HEK293 (cell line): ENCODE measurements around the gene RASSF1.

Source experiments
- CTCF ChIA-PET: fragments of 350-600 bp; formaldehyde crosslinking; extraction: SDS; loops from one replicate; lab custom pipeline; 2021; ENCODE audit warnings: antibody characterized with exemption; lab: Yijun Ruan, JAX
- POLR2A ChIA-PET: fragments of 300-600 bp; formaldehyde crosslinking; extraction: SDS; loops from one replicate; lab custom pipeline; 2020; ENCODE audit warnings: antibody characterized with exemption, inconsistent platforms; lab: Yijun Ruan, JAX
- H3K27ac ChIP-seq: fragments of 200-500 bp; sonication (Bioruptor generic); 2 replicates; pipeline ENCODE4 v1.5.1; 2014; ENCODE audit warnings: low read depth, low read length, control low read depth, inconsistent platforms; ENCODE audit errors: extremely low read depth
- H3K36me3 ChIP-seq, 2 experiments: fragments of 200-500 bp in 1 of 2; sonication (Bioruptor generic) in 1 of 2; 1 replicate in 1 of 2; 2 replicates in 1 of 2; pipeline ENCODE4 v1.5.1; 2014 to 2017; ENCODE audit warnings: inconsistent platforms in 2 of 2, low read length in 2 of 2; ENCODE audit not compliant: control insufficient read depth in 2 of 2, insufficient read depth in 1 of 2
- H3K4me1 ChIP-seq: fragments of 200-500 bp; sonication (Bioruptor generic); 2 replicates; pipeline ENCODE4 v1.5.1; 2014; ENCODE audit warnings: mild to moderate bottlenecking, low read length, inconsistent platforms; ENCODE audit not compliant: control insufficient read depth, insufficient read depth
- H3K4me3 ChIP-seq: 2 replicates; pipeline ENCODE4 v1.5.1; 2011; ENCODE audit warnings: low read depth, mild to moderate bottlenecking, control low read depth, low read length, moderate library complexity
- H3K9me3 ChIP-seq: fragments of 200-500 bp; sonication (Bioruptor generic); 2 replicates; pipeline ENCODE4 v1.5.1; 2014; ENCODE audit warnings: low read depth, low read length, inconsistent platforms; ENCODE audit not compliant: control insufficient read depth, insufficient read depth
- BCL11B ChIP-seq: fragments of 450-650 bp; formaldehyde crosslinking; IDR thresholded peaks from 2 replicates; pipeline ENCODE4 v1.5.1; 2016; ENCODE audit warnings: low read depth, missing biosample characterization, missing genetic modification characterization
- FEZF1 ChIP-seq: fragments of 450-650 bp; formaldehyde crosslinking; IDR thresholded peaks from 2 replicates; pipeline ENCODE4 v1.5.1; 2016; ENCODE audit warnings: missing biosample characterization, missing genetic modification characterization
- MYNN ChIP-seq: fragments of 450-650 bp; formaldehyde crosslinking; IDR thresholded peaks from 2 replicates; pipeline ENCODE4 v1.5.1; 2016; ENCODE audit warnings: missing biosample characterization, missing genetic modification characterization, borderline replicate concordance
- SP3 ChIP-seq: fragments of 450-650 bp; formaldehyde crosslinking; IDR thresholded peaks from 2 replicates; pipeline ENCODE4 v1.5.1; 2016; ENCODE audit warnings: missing biosample characterization, missing genetic modification characterization
- ZBTB17 ChIP-seq: fragments of 450-650 bp; formaldehyde crosslinking; IDR thresholded peaks from 2 replicates; pipeline ENCODE4 v1.5.1; 2016; ENCODE audit warnings: missing biosample characterization, missing genetic modification characterization
- ZBTB20 ChIP-seq: fragments of 450-650 bp; formaldehyde crosslinking; IDR thresholded peaks from 2 replicates; pipeline ENCODE4 v1.5.1; 2016; ENCODE audit warnings: missing biosample characterization, missing genetic modification characterization
- ZBTB21 ChIP-seq: fragments of 450-650 bp; formaldehyde crosslinking; IDR thresholded peaks from 2 replicates; pipeline ENCODE4 v1.5.1; 2017; ENCODE audit warnings: missing biosample characterization, missing genetic modification characterization
- ZBTB7A ChIP-seq: fragments of 450-650 bp; formaldehyde crosslinking; IDR thresholded peaks from 2 replicates; pipeline ENCODE4 v1.5.1; 2016; ENCODE audit warnings: low read depth, missing biosample characterization, missing genetic modification characterization
- ZNF23 ChIP-seq: fragments of 450-650 bp; formaldehyde crosslinking; IDR thresholded peaks from 2 replicates; pipeline ENCODE4 v1.5.1; 2016; ENCODE audit warnings: missing biosample characterization, missing genetic modification characterization, borderline replicate concordance
- ZNF292 ChIP-seq: fragments of 450-650 bp; formaldehyde crosslinking; IDR thresholded peaks from 2 replicates; pipeline ENCODE4 v1.5.1; 2016; ENCODE audit warnings: low read depth, missing biosample characterization, missing genetic modification characterization, borderline replicate concordance
- ZNF324 ChIP-seq: fragments of 450-650 bp; formaldehyde crosslinking; IDR thresholded peaks from 2 replicates; pipeline ENCODE4 v1.5.1; 2016; ENCODE audit warnings: missing biosample characterization, missing genetic modification characterization
- ZNF521 ChIP-seq: fragments of 450-650 bp; formaldehyde crosslinking; IDR thresholded peaks from 2 replicates; pipeline ENCODE4 v1.5.1; 2017; ENCODE audit warnings: missing biosample characterization, mild to moderate bottlenecking, missing genetic modification characterization
- ZNF530 ChIP-seq: fragments of 450-650 bp; formaldehyde crosslinking; IDR thresholded peaks from 2 replicates; pipeline ENCODE4 v1.5.1; 2016; ENCODE audit warnings: low read depth, missing biosample characterization, missing genetic modification characterization
- ZNF555 ChIP-seq: fragments of 450-650 bp; formaldehyde crosslinking; conservative IDR thresholded peaks from 2 replicates; pipeline ENCODE4 v1.5.1; 2017; ENCODE audit warnings: missing biosample characterization, mild to moderate bottlenecking, missing genetic modification characterization, inconsistent platforms
- ZNF558 ChIP-seq: fragments of 450-650 bp; formaldehyde crosslinking; IDR thresholded peaks from 2 replicates; pipeline ENCODE4 v1.5.1; 2016; ENCODE audit warnings: missing biosample characterization, missing genetic modification characterization
- ZNF621 ChIP-seq: fragments of 450-650 bp; formaldehyde crosslinking; IDR thresholded peaks from 2 replicates; pipeline ENCODE4 v1.5.1; 2017; ENCODE audit warnings: missing biosample characterization, missing genetic modification characterization
- ZNF623 ChIP-seq: fragments of 450-650 bp; formaldehyde crosslinking; IDR thresholded peaks from 2 replicates; pipeline ENCODE4 v1.5.1; 2016; ENCODE audit warnings: missing biosample characterization, missing genetic modification characterization
- ZNF624 ChIP-seq: fragments of 450-650 bp; formaldehyde crosslinking; IDR thresholded peaks from 2 replicates; pipeline ENCODE4 v1.5.1; 2017; ENCODE audit warnings: missing biosample characterization, missing genetic modification characterization
- ZNF776 ChIP-seq: fragments of 450-650 bp; formaldehyde crosslinking; IDR thresholded peaks from 2 replicates; pipeline ENCODE4 v1.5.0; 2017; ENCODE audit warnings: missing biosample characterization, missing genetic modification characterization, borderline replicate concordance
- TF ChIP-seq, protein P1 (sequence below): fragments of 450-650 bp; formaldehyde crosslinking; IDR thresholded peaks from 2 replicates; pipeline ENCODE4 v1.5.1; 2017; ENCODE audit warnings: missing biosample characterization, mild to moderate bottlenecking, missing genetic modification characterization, moderate library complexity
- TF ChIP-seq, protein P2 (sequence below): fragments of 450-650 bp; formaldehyde crosslinking; IDR thresholded peaks from 2 replicates; pipeline ENCODE4 v1.5.1; 2016; ENCODE audit warnings: missing biosample characterization, missing genetic modification characterization
- TF ChIP-seq, protein P3 (sequence below): fragments of 450-650 bp; formaldehyde crosslinking; IDR thresholded peaks from 2 replicates; pipeline ENCODE4 v1.5.1; 2016; ENCODE audit warnings: missing biosample characterization, missing genetic modification characterization
- TF ChIP-seq, protein P4 (sequence below): fragments of 450-650 bp; formaldehyde crosslinking; conservative IDR thresholded peaks from 2 replicates; pipeline ENCODE4 v1.5.1; 2016; ENCODE audit warnings: low read depth, missing biosample characterization, missing genetic modification characterization
- TF ChIP-seq, protein P5 (sequence below): fragments of 450-650 bp; formaldehyde crosslinking; IDR thresholded peaks from 2 replicates; pipeline ENCODE4; 2016; ENCODE audit warnings: missing biosample characterization, missing genetic modification characterization

Gene RASSF1

DNA sequence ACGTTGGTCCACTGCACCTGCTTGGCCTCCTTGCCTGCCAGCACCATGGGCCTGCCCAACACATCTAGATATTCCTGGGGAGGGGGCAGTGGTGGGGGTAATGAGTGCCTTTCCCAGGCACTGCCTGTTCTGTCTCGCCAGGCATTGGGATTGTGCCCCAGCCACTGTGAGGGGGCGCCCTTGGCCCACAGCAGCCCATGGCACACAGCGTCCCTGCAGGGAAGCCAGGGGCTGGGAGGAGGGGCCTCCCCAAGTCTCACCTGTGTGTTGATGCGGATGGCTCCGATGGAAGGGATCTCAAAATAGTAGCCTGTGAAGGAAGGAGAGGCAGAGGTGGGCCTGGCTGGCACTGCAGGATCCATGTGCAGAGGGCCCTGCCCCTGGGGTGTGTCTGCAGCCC lies 37.4 kb upstream of the RASSF1 start:
- ChIA-PET POLR2A (no interaction called here), CTCF (no interaction called here)
- no peaks in the 10 kb centered on the region for H3K9me3 ChIP-seq
- no peaks in the 10 kb centered on the region for H3K4me1 ChIP-seq
- H3K4me3 ChIP-seq = no peak overlapping the region
- no peaks in the 10 kb centered on the region for H3K36me3 ChIP-seq
- no peak overlapping the region for H3K27ac ChIP-seq
- TF ChIP-seq MYNN (tag by site-specific recombination) = no peak
- no peak for TF ChIP-seq ZBTB7A (tag by site-specific recombination)
- TF ChIP-seq ZNF621 (tag by site-specific recombination) = no peak
- TF ChIP-seq ZNF624 (tag by site-specific recombination) = no peak
- TF ChIP-seq ZNF555 = no peak
- no peak for TF ChIP-seq BCL11B
- no peak for TF ChIP-seq ZNF292 (tag by site-specific recombination)
- TF ChIP-seq, protein P1, sequence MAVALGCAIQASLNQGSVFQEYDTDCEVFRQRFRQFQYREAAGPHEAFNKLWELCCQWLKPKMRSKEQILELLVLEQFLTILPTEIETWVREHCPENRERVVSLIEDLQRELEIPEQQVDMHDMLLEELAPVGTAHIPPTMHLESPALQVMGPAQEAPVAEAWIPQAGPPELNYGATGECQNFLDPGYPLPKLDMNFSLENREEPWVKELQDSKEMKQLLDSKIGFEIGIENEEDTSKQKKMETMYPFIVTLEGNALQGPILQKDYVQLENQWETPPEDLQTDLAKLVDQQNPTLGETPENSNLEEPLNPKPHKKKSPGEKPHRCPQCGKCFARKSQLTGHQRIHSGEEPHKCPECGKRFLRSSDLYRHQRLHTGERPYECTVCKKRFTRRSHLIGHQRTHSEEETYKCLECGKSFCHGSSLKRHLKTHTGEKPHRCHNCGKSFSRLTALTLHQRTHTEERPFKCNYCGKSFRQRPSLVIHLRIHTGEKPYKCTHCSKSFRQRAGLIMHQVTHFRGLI (tag by site-specific recombination) = no peak
- TF ChIP-seq, protein P2, sequence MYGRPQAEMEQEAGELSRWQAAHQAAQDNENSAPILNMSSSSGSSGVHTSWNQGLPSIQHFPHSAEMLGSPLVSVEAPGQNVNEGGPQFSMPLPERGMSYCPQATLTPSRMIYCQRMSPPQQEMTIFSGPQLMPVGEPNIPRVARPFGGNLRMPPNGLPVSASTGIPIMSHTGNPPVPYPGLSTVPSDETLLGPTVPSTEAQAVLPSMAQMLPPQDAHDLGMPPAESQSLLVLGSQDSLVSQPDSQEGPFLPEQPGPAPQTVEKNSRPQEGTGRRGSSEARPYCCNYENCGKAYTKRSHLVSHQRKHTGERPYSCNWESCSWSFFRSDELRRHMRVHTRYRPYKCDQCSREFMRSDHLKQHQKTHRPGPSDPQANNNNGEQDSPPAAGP (tag by site-specific recombination) = no peak
- no peak for TF ChIP-seq ZNF521 (tag by site-specific recombination)
- TF ChIP-seq ZBTB17 (tag by site-specific recombination) = no peak
- no peak for TF ChIP-seq ZNF776
- no peak for TF ChIP-seq FEZF1
- TF ChIP-seq ZNF324 = no peak
- TF ChIP-seq, all 188 proteins: peak for 0

DNA sequence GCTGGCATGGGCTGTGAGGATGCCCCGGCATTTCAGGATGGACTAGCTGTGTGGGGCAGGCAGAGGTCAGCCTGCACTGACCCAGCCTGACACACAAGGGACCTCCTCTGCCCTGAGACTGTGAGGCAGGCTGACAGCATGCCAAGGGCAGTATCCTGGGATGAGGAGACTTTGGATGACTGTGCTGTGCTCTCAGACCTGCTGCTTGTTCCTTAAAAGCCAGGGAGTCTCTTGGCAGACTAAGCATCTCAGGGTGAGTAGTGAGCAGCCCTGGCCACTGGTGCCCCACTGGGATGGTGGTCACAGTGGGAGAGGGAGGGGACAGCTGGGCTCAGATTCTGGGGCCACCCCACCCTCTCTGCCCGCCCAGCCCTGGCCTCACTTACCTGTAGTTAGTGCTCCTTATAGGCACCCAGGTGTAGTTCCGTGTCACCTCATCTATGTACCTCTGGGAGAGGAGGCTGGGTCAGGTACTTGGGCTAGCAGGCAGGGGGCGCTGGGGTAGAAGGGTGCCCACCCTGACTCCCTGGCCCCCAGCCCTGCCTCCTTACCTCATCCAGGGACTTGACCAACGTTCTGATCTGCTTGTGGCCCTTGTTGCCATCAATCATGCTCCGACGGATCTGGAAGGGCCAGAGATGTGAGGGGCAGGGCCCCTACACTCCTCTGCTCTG lies 34.8 kb upstream of the RASSF1 start:
- Histone ChIP-seq H3K9me3 (no peaks in the 10 kb centered on the region), H3K27ac (no peak overlapping the region), H3K4me3 (no peak overlapping the region), H3K4me1 (no peaks in the 10 kb centered on the region), H3K36me3 (no peaks in the 10 kb centered on the region)
- POLR2A ChIA-PET = no interaction called here
- no peak for TF ChIP-seq ZNF623
- no peak for TF ChIP-seq ZBTB21 (tag by site-specific recombination)
- TF ChIP-seq, protein P1 (tag by site-specific recombination) = no peak
- no peak for TF ChIP-seq ZNF558 (tag by site-specific recombination)
- TF ChIP-seq SP3 = no peak
- TF ChIP-seq, protein P3, sequence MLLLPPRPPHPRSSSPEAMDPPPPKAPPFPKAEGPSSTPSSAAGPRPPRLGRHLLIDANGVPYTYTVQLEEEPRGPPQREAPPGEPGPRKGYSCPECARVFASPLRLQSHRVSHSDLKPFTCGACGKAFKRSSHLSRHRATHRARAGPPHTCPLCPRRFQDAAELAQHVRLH (tag by site-specific recombination) = no peak
- TF ChIP-seq ZBTB20 (tag by site-specific recombination) = no peak
- no peak for TF ChIP-seq ZNF23
- no peak for TF ChIP-seq ZNF530
- TF ChIP-seq, protein P4, sequence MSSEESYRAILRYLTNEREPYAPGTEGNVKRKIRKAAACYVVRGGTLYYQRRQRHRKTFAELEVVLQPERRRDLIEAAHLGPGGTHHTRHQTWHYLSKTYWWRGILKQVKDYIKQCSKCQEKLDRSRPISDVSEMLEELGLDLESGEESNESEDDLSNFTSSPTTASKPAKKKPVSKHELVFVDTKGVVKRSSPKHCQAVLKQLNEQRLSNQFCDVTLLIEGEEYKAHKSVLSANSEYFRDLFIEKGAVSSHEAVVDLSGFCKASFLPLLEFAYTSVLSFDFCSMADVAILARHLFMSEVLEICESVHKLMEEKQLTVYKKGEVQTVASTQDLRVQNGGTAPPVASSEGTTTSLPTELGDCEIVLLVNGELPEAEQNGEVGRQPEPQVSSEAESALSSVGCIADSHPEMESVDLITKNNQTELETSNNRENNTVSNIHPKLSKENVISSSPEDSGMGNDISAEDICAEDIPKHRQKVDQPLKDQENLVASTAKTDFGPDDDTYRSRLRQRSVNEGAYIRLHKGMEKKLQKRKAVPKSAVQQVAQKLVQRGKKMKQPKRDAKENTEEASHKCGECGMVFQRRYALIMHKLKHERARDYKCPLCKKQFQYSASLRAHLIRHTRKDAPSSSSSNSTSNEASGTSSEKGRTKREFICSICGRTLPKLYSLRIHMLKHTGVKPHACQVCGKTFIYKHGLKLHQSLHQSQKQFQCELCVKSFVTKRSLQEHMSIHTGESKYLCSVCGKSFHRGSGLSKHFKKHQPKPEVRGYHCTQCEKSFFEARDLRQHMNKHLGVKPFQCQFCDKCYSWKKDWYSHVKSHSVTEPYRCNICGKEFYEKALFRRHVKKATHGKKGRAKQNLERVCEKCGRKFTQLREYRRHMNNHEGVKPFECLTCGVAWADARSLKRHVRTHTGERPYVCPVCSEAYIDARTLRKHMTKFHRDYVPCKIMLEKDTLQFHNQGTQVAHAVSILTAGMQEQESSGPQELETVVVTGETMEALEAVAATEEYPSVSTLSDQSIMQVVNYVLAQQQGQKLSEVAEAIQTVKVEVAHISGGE (tag by site-specific recombination) = no peak
- TF ChIP-seq, protein P5, sequence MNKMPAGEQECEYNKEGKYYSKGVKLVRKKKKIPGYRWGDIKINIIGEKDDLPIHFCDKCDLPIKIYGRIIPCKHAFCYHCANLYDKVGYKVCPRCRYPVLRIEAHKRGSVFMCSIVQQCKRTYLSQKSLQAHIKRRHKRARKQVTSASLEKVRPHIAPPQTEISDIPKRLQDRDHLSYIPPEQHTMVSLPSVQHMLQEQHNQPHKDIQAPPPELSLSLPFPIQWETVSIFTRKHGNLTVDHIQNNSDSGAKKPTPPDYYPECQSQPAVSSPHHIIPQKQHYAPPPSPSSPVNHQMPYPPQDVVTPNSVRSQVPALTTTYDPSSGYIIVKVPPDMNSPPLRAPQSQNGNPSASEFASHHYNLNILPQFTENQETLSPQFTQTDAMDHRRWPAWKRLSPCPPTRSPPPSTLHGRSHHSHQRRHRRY (tag by site-specific recombination) = no peak
- CTCF ChIA-PET = interaction anchor here (0.5 to 1.2 kb wide), 2 partner anchors 14 to 334 kb away, joined by 3 to 4 read pairs; no protein-coding TSS in a partner anchor
